Breast epithelium (tissue), 3 donors: ENCODE results near the gene CADPS.

Source experiments
- POLR2A ChIP-seq: fragments of 450-650 bp; IDR thresholded peaks from one replicate; pipeline ENCODE4 v1.6.1; 2016; ENCODE audit warnings: antibody characterized with exemption, mild to moderate bottlenecking, moderate library complexity
- POLR2AphosphoS5 ChIP-seq, 3 donors: sonication (generic); formaldehyde crosslinking; IDR thresholded peaks; one replicate each; pipeline ENCODE4 v1.6.1; 2017; ENCODE audit warnings: antibody characterized with exemption in 3 of 3
- TF ChIP-seq, protein P1 (sequence below), 3 donors: fragments of 450-650 bp; IDR thresholded peaks; one replicate each; pipeline ENCODE4 v1.5.1; 2016 to 2017; ENCODE audit warnings: antibody characterized with exemption in 3 of 3, mild to moderate bottlenecking in 3 of 3, moderate library complexity in 3 of 3

DNA sequence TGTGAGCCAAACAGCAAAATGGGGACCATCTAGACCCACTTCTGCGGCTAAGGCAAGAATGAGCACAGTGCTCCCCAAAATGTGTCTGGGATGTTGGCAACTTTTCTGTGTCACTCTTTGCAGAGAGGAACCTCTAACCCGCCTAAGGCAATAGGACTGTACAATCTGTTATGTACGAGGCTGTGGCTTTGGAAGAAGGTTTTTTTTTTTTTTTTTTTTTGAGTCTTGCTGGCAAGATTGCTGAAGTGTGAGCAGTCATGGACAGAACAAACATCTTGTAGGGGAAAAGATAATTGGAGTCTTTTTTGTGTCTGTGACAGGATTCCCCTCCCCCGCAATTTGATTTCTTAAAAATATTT is 509.1 kb downstream of the CADPS start:
- TF ChIP-seq, protein P1, sequence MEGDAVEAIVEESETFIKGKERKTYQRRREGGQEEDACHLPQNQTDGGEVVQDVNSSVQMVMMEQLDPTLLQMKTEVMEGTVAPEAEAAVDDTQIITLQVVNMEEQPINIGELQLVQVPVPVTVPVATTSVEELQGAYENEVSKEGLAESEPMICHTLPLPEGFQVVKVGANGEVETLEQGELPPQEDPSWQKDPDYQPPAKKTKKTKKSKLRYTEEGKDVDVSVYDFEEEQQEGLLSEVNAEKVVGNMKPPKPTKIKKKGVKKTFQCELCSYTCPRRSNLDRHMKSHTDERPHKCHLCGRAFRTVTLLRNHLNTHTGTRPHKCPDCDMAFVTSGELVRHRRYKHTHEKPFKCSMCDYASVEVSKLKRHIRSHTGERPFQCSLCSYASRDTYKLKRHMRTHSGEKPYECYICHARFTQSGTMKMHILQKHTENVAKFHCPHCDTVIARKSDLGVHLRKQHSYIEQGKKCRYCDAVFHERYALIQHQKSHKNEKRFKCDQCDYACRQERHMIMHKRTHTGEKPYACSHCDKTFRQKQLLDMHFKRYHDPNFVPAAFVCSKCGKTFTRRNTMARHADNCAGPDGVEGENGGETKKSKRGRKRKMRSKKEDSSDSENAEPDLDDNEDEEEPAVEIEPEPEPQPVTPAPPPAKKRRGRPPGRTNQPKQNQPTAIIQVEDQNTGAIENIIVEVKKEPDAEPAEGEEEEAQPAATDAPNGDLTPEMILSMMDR (IDR thresholded peaks at IDR 0.05): no peak
- no peak for TF ChIP-seq POLR2A
- TF ChIP-seq POLR2AphosphoS5 (IDR thresholded peaks at IDR 0.05): no peak
